GM19467 (cell line): ENCODE results near the gene HDAC10.

Source experiments
- ATAC-seq: cut with Tn5 transposase; IDR thresholded peaks from one replicate; pipeline ENCODE4 v1.9.1; 2021; ENCODE audit warnings: mild to moderate bottlenecking, moderate library complexity; ENCODE audit not compliant: unreplicated experiment

HDAC10 gene

GRCh38 chr22:50257451-50258360 is 6.6 kb upstream of the HDAC10 start:
- no peak for ATAC-seq

GRCh38 chr22:50257041-50257440 is 6.0 kb upstream of the HDAC10 start:
- ATAC-seq = no peak

GRCh38 chr22:50256258-50256862 is 5.3 kb upstream of the HDAC10 start:
- no peak for ATAC-seq

- ATAC-seq = no peak
Observed at GRCh38 chr22:50255607-50256006, 4.5 kb upstream of the HDAC10 start.

GRCh38 chr22:50255099-50255498 is 4.0 kb upstream of the HDAC10 start:
- ATAC-seq = no peak

- no peak for ATAC-seq
Observed at GRCh38 chr22:50253941-50254340, 2.9 kb upstream of the HDAC10 start.

- no peak for ATAC-seq
Observed at GRCh38 chr22:50253046-50253915, 2.2 kb upstream of the HDAC10 start.

- ATAC-seq = no peak
Observed at GRCh38 chr22:50252082-50253045, 1.3 kb upstream of the HDAC10 start.

GRCh38 chr22:50251477-50252081 is 514 bp upstream of the HDAC10 start:
- no peak for ATAC-seq

GRCh38 chr22:50250249-50250554 is 863 bp downstream of the HDAC10 start:
- no peak for ATAC-seq

GRCh38 chr22:50249341-50250248 is 1.5 kb downstream of the HDAC10 start:
- ATAC-seq = no peak

- no peak for ATAC-seq
Observed at GRCh38 chr22:50248196-50249081, 2.6 kb downstream of the HDAC10 start.

GRCh38 chr22:50247748-50248147 is 3.3 kb downstream of the HDAC10 start:
- ATAC-seq = no peak

- ATAC-seq = no peak
Observed at GRCh38 chr22:50246242-50247175, 4.6 kb downstream of the HDAC10 start.

GRCh38 chr22:50245214-50246072 is 5.6 kb downstream of the HDAC10 start:
- no peak for ATAC-seq
